Peyer's patch (tissue), 4 donors: ENCODE data around the gene PDE8B. TPM values are rescaled to one million over a fixed set of nuclear protein-coding genes. Genes with fewer than 3 reads are reported as not detected.

Source experiments
- DNase-seq, 3 donors: peaks; one replicate each; pipeline ENCODE4 v3.0.0-alpha.2; 2017 to 2019
- H3K27ac ChIP-seq, 4 donors: fragments of 200-600 bp; sonication (generic); one replicate each; pipeline ENCODE4 v1.5.1; 2016 to 2019
- H3K27me3 ChIP-seq, 2 donors: fragments of 200-600 bp; sonication (generic); one replicate each; pipeline ENCODE4 v1.5.1; 2019
- H3K36me3 ChIP-seq, 3 donors: fragments of 200-600 bp; sonication (generic); one replicate each; pipeline ENCODE4 v1.5.1; 2016 to 2019
- H3K4me1 ChIP-seq, 4 donors: fragments of 200-600 bp; sonication (generic); one replicate each; pipeline ENCODE4 v1.5.1; 2016 to 2019
- H3K4me3 ChIP-seq, 4 donors: fragments of 200-600 bp; sonication (generic); 1 replicate in 3 of 4; 2 replicates in 1 of 4; pipeline ENCODE4 v1.5.1; 2016 to 2019; ENCODE audit warnings: mild to moderate bottlenecking in 1 of 4
- H3K9me3 ChIP-seq, 4 donors: fragments of 200-600 bp; sonication (generic); one replicate each; pipeline ENCODE4 v1.5.1; 2016 to 2019; ENCODE audit warnings: mild to moderate bottlenecking in 1 of 4
- CTCF ChIP-seq, 6 experiments: fragments of 450-650 bp in 4 of 6; fragments of 200-600 bp in 2 of 6; sonication (generic) in 1 of 6; IDR thresholded peaks; one replicate each; pipeline ENCODE4 v1.5.1; 2017 to 2019; ENCODE audit warnings: antibody characterized with exemption in 6 of 6, mild to moderate bottlenecking in 3 of 6, moderate library complexity in 1 of 6
- POLR2A ChIP-seq, 2 donors: fragments of 450-650 bp; IDR thresholded peaks; one replicate each; pipeline ENCODE4 v1.5.1; 2017; ENCODE audit warnings: antibody characterized with exemption in 2 of 2, mild to moderate bottlenecking in 2 of 2, moderate library complexity in 2 of 2
- total RNA-seq, 4 donors: library from RNA; depleted of rRNA; stranded (reverse); fragments of >200 nt; gene quantifications; one replicate each; pipeline ENCODE4 v1.1.0, GENCODE V29; 2016

Gene PDE8B
- total RNA-seq, 4 donors from 2014 or later, result 0.94 to 3.1 (median 1.9) TPM

- DNase-seq, result no peak
- H3K4me1 ChIP-seq, result no peaks in the 10 kb centered on the region
- no peaks in the 10 kb centered on the region for H3K9me3 ChIP-seq
- H3K36me3 ChIP-seq, result no peaks in the 10 kb centered on the region
- H3K27ac ChIP-seq, result no peak overlapping the region
- no peak overlapping the region for H3K4me3 ChIP-seq
- TF ChIP-seq CTCF (IDR thresholded peaks at IDR 0.05), result no peak
- TF ChIP-seq POLR2A (IDR thresholded peaks at IDR 0.05), result no peak
- no peaks in the 10 kb centered on the region for H3K27me3 ChIP-seq
Measured at GRCh38 chr5:77262697-77263096, 52.2 kb downstream of the PDE8B start.

- Histone ChIP-seq H3K9me3 (no peaks in the 10 kb centered on the region), H3K4me3 (no peak overlapping the region), H3K27me3 (no peaks in the 10 kb centered on the region), H3K27ac (no peak overlapping the region), H3K36me3 (no peaks in the 10 kb centered on the region), H3K4me1 (no peaks in the 10 kb centered on the region)
- no peak for DNase-seq
- TF ChIP-seq POLR2A (IDR thresholded peaks at IDR 0.05) (no peak), CTCF (IDR thresholded peaks at IDR 0.05) (no peak)
Measured at GRCh38 chr5:77266291-77266690, 55.8 kb downstream of the PDE8B start.

GRCh38 chr5:77267496-77267895 lies 57.0 kb downstream of the PDE8B start:
- TF ChIP-seq CTCF (IDR thresholded peaks at IDR 0.05) (no peak), POLR2A (IDR thresholded peaks at IDR 0.05) (no peak)
- Histone ChIP-seq H3K9me3 (no peaks in the 10 kb centered on the region), H3K27ac (no peak overlapping the region), H3K36me3 (no peaks in the 10 kb centered on the region), H3K4me3 (no peak overlapping the region), H3K27me3 (no peaks in the 10 kb centered on the region), H3K4me1 (no peaks in the 10 kb centered on the region)
- DNase-seq, result no peak

GRCh38 chr5:77272206-77272605 lies 61.7 kb downstream of the PDE8B start:
- DNase-seq, result no peak
- no peak for TF ChIP-seq CTCF (IDR thresholded peaks at IDR 0.05)
- TF ChIP-seq POLR2A (IDR thresholded peaks at IDR 0.05), result no peak
- no peak overlapping the region for H3K4me3 ChIP-seq
- no peak overlapping the region for H3K27ac ChIP-seq
- H3K27me3 ChIP-seq, result no peaks in the 10 kb centered on the region
- H3K36me3 ChIP-seq, result no peaks in the 10 kb centered on the region
- H3K9me3 ChIP-seq, result no peaks in the 10 kb centered on the region
- H3K4me1 ChIP-seq, result no peaks in the 10 kb centered on the region

- TF ChIP-seq CTCF (IDR thresholded peaks at IDR 0.05) (no peak), POLR2A (IDR thresholded peaks at IDR 0.05) (no peak)
- H3K27me3 ChIP-seq, result no peaks in the 10 kb centered on the region
- no peaks in the 10 kb centered on the region for H3K36me3 ChIP-seq
- no peak overlapping the region for H3K4me3 ChIP-seq
- no peaks in the 10 kb centered on the region for H3K4me1 ChIP-seq
- H3K27ac ChIP-seq, result no peak overlapping the region
- DNase-seq, result no peak
- H3K9me3 ChIP-seq, result no peaks in the 10 kb centered on the region
Measured at GRCh38 chr5:77277759-77278158, 67.3 kb downstream of the PDE8B start.

- no peaks in the 10 kb centered on the region for H3K36me3 ChIP-seq
- no peak for DNase-seq
- no peak for TF ChIP-seq CTCF (IDR thresholded peaks at IDR 0.05)
- no peak for TF ChIP-seq POLR2A (IDR thresholded peaks at IDR 0.05)
Measured at GRCh38 chr5:77280036-77280435, 69.6 kb downstream of the PDE8B start.

More at GRCh38 chr5:77280036-77280435, 69.6 kb downstream of the PDE8B start:
- H3K27ac ChIP-seq, result no peak overlapping the region
- no peak overlapping the region for H3K4me3 ChIP-seq
- H3K27me3 ChIP-seq, result no peaks in the 10 kb centered on the region
- no peaks in the 10 kb centered on the region for H3K4me1 ChIP-seq
- no peaks in the 10 kb centered on the region for H3K9me3 ChIP-seq
